PFSK-1 (cell line): ENCODE data around the gene ANKRD10.

Experiments used
- FOXP2 ChIP-seq: optimal IDR thresholded peaks from 2 replicates; pipeline ENCODE3; 2011; ENCODE audit warnings: borderline replicate concordance, control low read depth, inconsistent platforms; ENCODE audit not compliant: insufficient read depth; ENCODE audit errors: extremely low read length, extremely low read depth
- POLR2AphosphoS5 ChIP-seq: IDR thresholded peaks from 2 replicates; pipeline ENCODE4 v1.6.1; 2012; ENCODE audit warnings: low read depth, mild to moderate bottlenecking, control low read depth, low read length, moderate library complexity
- REST ChIP-seq, 2 experiments: IDR thresholded peaks; 2 replicates each; pipeline versions ENCODE4 v1.6.1 to v1.8.0; 2011 to 2012; ENCODE audit warnings: low read depth in 2 of 2, low read length in 2 of 2, control low read depth in 1 of 2, inconsistent platforms in 1 of 2, mild to moderate bottlenecking in 1 of 2, moderate library complexity in 1 of 2; ENCODE audit not compliant: insufficient read depth in 1 of 2
- SIN3A ChIP-seq: IDR thresholded peaks from 2 replicates; pipeline ENCODE4 v1.6.1; 2012; ENCODE audit warnings: mild to moderate bottlenecking, low read length, moderate library complexity, borderline replicate concordance; ENCODE audit not compliant: insufficient read depth
- TAF1 ChIP-seq: IDR thresholded peaks from 2 replicates; pipeline ENCODE4 v1.6.1; 2012; ENCODE audit warnings: low read length, control low read depth, borderline replicate concordance; ENCODE audit not compliant: insufficient read depth

ANKRD10 gene

GRCh38 chr13:110921695-110922094 lies 6.8 kb upstream of the ANKRD10 start:
- TF ChIP-seq FOXP2 (no peak), POLR2AphosphoS5 (no peak), TAF1 (no peak), REST (IDR thresholded peaks at IDR 0.05; ENCODE audit: insufficient read depth in 1 of 2, low read depth in 2 of 2, low read length in 2 of 2) (no peak), SIN3A (no peak)

- no peak for TF ChIP-seq TAF1
- TF ChIP-seq REST (IDR thresholded peaks at IDR 0.05; ENCODE audit: insufficient read depth in 1 of 2, low read depth in 2 of 2, low read length in 2 of 2) = no peak
Measured at GRCh38 chr13:110921209-110921608, 6.3 kb upstream of the ANKRD10 start.

- TF ChIP-seq TAF1 = no peak
- TF ChIP-seq REST (IDR thresholded peaks at IDR 0.05; ENCODE audit: insufficient read depth in 1 of 2, low read depth in 2 of 2, low read length in 2 of 2) = no peak
- TF ChIP-seq POLR2AphosphoS5 = no peak
- no peak for TF ChIP-seq FOXP2
- TF ChIP-seq SIN3A = no peak
Measured at GRCh38 chr13:110920038-110920437, 5.2 kb upstream of the ANKRD10 start.

- TF ChIP-seq SIN3A = no peak
- no peak for TF ChIP-seq REST (IDR thresholded peaks at IDR 0.05; ENCODE audit: insufficient read depth in 1 of 2, low read depth in 2 of 2, low read length in 2 of 2)
- no peak for TF ChIP-seq FOXP2
- TF ChIP-seq TAF1 = no peak
- no peak for TF ChIP-seq POLR2AphosphoS5
Measured at GRCh38 chr13:110916301-110917142, 1.7 kb upstream of the ANKRD10 start.

GRCh38 chr13:110915874-110916206 lies 971 bp upstream of the ANKRD10 start:
- TF ChIP-seq FOXP2 = no peak
- no peak for TF ChIP-seq TAF1
- no peak for TF ChIP-seq SIN3A
- no peak for TF ChIP-seq POLR2AphosphoS5
- no peak for TF ChIP-seq REST (IDR thresholded peaks at IDR 0.05; ENCODE audit: insufficient read depth in 1 of 2, low read depth in 2 of 2, low read length in 2 of 2)
